GM19467 (cell line): ENCODE results near the gene IL3RA.
"Not testable (repeated sequence)": the region's sequence is repeated elsewhere in the genome, so short reads cannot be mapped to it uniquely, and the experiment has no call there.

Experiments
- ATAC-seq: cut with Tn5 transposase; IDR thresholded peaks from one replicate; pipeline ENCODE4 v1.9.1; 2021; ENCODE audit warnings: mild to moderate bottlenecking, moderate library complexity; ENCODE audit not compliant: unreplicated experiment

IL3RA gene

GRCh38 chrX:1397441-1398270 is 61.1 kb downstream of the IL3RA start:
- no peak for ATAC-seq

- ATAC-seq: no peak
These were observed 62.1 kb downstream of the IL3RA start for GRCh38 chrX:1398431-1399340.

- ATAC-seq: no peak
These were observed 63.5 kb downstream of the IL3RA start for GRCh38 chrX:1400049-1400448.

GRCh38 chrX:1400742-1401471 is 64.3 kb downstream of the IL3RA start:
- no peak for ATAC-seq

- ATAC-seq: no peak
These were observed 65.2 kb downstream of the IL3RA start for GRCh38 chrX:1401611-1402430.

- ATAC-seq: no peak
These were observed 66.6 kb downstream of the IL3RA start for GRCh38 chrX:1403228-1403627.

GRCh38 chrX:1403867-1404266 is 67.3 kb downstream of the IL3RA start:
- ATAC-seq: not testable (repeated sequence)

- ATAC-seq: not testable (repeated sequence)
These were observed 69.2 kb downstream of the IL3RA start for GRCh38 chrX:1405769-1406168.

GRCh38 chrX:1407035-1407434 is 70.5 kb downstream of the IL3RA start:
- ATAC-seq: no peak

- no peak for ATAC-seq
These were observed 74.7 kb downstream of the IL3RA start for GRCh38 chrX:1411326-1411725.

GRCh38 chrX:1412551-1413161 is 76.1 kb downstream of the IL3RA start:
- ATAC-seq: no peak

- no peak for ATAC-seq
These were observed 79.8 kb downstream of the IL3RA start for GRCh38 chrX:1416327-1416784.

GRCh38 chrX:1416965-1417760 is 80.6 kb downstream of the IL3RA start:
- no peak for ATAC-seq

- no peak for ATAC-seq
These were observed 81.6 kb downstream of the IL3RA start for GRCh38 chrX:1417921-1418771.

- no peak for ATAC-seq
These were observed 82.4 kb downstream of the IL3RA start for GRCh38 chrX:1418901-1419544.

GRCh38 chrX:1419545-1420355 is 83.2 kb downstream of the IL3RA start:
- no peak for ATAC-seq

GRCh38 chrX:1420371-1420770 is 83.8 kb downstream of the IL3RA start:
- no peak for ATAC-seq
